Mucosa of rectum (tissue), 2 donors: ENCODE results near the gene MYBBP1A.

Experiments used
- H3K27ac ChIP-seq, 2 donors: one replicate each; pipeline ENCODE4 v1.7.0; 2013; ENCODE audit warnings: inconsistent platforms in 2 of 2, low read depth in 2 of 2, low read length in 2 of 2
- H3K27me3 ChIP-seq, 2 donors: one replicate each; pipeline ENCODE4 v1.7.0; 2013; ENCODE audit warnings: low read length in 2 of 2; ENCODE audit not compliant: control insufficient read depth in 2 of 2, insufficient read depth in 2 of 2
- H3K36me3 ChIP-seq, 2 donors: one replicate each; pipeline ENCODE4 v1.7.0; 2013; ENCODE audit warnings: low read length in 2 of 2; ENCODE audit not compliant: control insufficient read depth in 2 of 2, insufficient read depth in 2 of 2
- H3K4me1 ChIP-seq, 2 donors: one replicate each; pipeline ENCODE4 v1.7.0; 2013; ENCODE audit warnings: low read length in 2 of 2, mild to moderate bottlenecking in 1 of 2; ENCODE audit not compliant: control insufficient read depth in 2 of 2, insufficient read depth in 2 of 2
- H3K4me3 ChIP-seq, 2 donors: one replicate each; pipeline ENCODE4 v1.7.0; 2013; ENCODE audit warnings: low read length in 2 of 2
- H3K9ac ChIP-seq, 2 donors: one replicate each; pipeline ENCODE4 v1.7.0; 2013; ENCODE audit warnings: low read length in 2 of 2, low read depth in 1 of 2, mild to moderate bottlenecking in 1 of 2
- H3K9me3 ChIP-seq, 2 donors: one replicate each; pipeline ENCODE4 v1.7.0; 2013; ENCODE audit warnings: low read length in 2 of 2; ENCODE audit not compliant: control insufficient read depth in 2 of 2
- donor health status: healthy.
- donor health status: Normal muscosa, but diverticular disease.

MYBBP1A gene

GRCh38 chr17:4550534-4551039 lies 4.6 kb downstream of the MYBBP1A start:
- no peak overlapping the region for H3K9ac ChIP-seq
- peaks cover 55 to 62% of the 10 kb centered on the region in 2 donors for H3K36me3 ChIP-seq
- no peak overlapping the region for H3K4me3 ChIP-seq
- no peak overlapping the region for H3K27ac ChIP-seq
- H3K27me3 ChIP-seq, result no peaks in the 10 kb centered on the region
- peaks cover 15 to 16% of the 10 kb centered on the region in 2 donors for H3K4me1 ChIP-seq
- H3K9me3 ChIP-seq, result no peaks in the 10 kb centered on the region

- Histone ChIP-seq H3K36me3 (peaks cover 55 to 66% of the 10 kb centered on the region in 2 donors), H3K27me3 (no peaks in the 10 kb centered on the region)
These were observed 5.2 kb downstream of the MYBBP1A start for GRCh38 chr17:4549781-4550533.

GRCh38 chr17:4548721-4549531 lies 6.3 kb downstream of the MYBBP1A start:
- Histone ChIP-seq H3K27me3 (no peaks in the 10 kb centered on the region), H3K27ac (no peak overlapping the region), H3K4me1 (peaks cover 3 to 4% of the 10 kb centered on the region in 2 donors), H3K36me3 (peaks cover 55 to 67% of the 10 kb centered on the region in 2 donors), H3K9ac (no peak overlapping the region), H3K9me3 (no peaks in the 10 kb centered on the region), H3K4me3 (no peak overlapping the region)

More at GRCh38 chr17:4549781-4550533, 5.2 kb downstream of the MYBBP1A start:
- Histone ChIP-seq H3K9me3 (no peaks in the 10 kb centered on the region), H3K9ac (no peak overlapping the region), H3K4me1 (peaks cover 14% of the 10 kb centered on the region in 2 donors), H3K4me3 (no peak overlapping the region), H3K27ac (no peak overlapping the region)

- Histone ChIP-seq H3K9me3 (no peaks in the 10 kb centered on the region), H3K4me3 (no peak overlapping the region), H3K36me3 (peaks cover 53 to 73% of the 10 kb centered on the region in 2 donors), H3K27ac (no peak overlapping the region), H3K27me3 (no peaks in the 10 kb centered on the region), H3K4me1 (no peaks in the 10 kb centered on the region), H3K9ac (no peak overlapping the region)
These were observed 7.1 kb downstream of the MYBBP1A start for GRCh38 chr17:4548061-4548461.

GRCh38 chr17:4547118-4547906 lies 7.9 kb downstream of the MYBBP1A start:
- no peak overlapping the region for H3K9ac ChIP-seq
- H3K4me1 ChIP-seq, result no peaks in the 10 kb centered on the region
- H3K27me3 ChIP-seq, result no peaks in the 10 kb centered on the region
- no peaks in the 10 kb centered on the region for H3K9me3 ChIP-seq
- H3K36me3 ChIP-seq, result peaks cover 57 to 76% of the 10 kb centered on the region in 2 donors
- H3K4me3 ChIP-seq, result no peak overlapping the region
- H3K27ac ChIP-seq, result no peak overlapping the region

GRCh38 chr17:4545217-4545951 lies 9.8 kb downstream of the MYBBP1A start:
- Histone ChIP-seq H3K9me3 (no peaks in the 10 kb centered on the region), H3K36me3 (peaks cover 53 to 77% of the 10 kb centered on the region in 2 donors), H3K27ac (no peak overlapping the region), H3K4me3 (no peak overlapping the region), H3K9ac (no peak overlapping the region), H3K4me1 (peaks cover 0 to 3% of the 10 kb centered on the region in 2 donors), H3K27me3 (no peaks in the 10 kb centered on the region)

GRCh38 chr17:4544951-4545216 lies 10.3 kb downstream of the MYBBP1A start:
- Histone ChIP-seq H3K9me3 (no peaks in the 10 kb centered on the region), H3K36me3 (peaks cover 53 to 76% of the 10 kb centered on the region in 2 donors), H3K9ac (no peak overlapping the region), H3K27me3 (no peaks in the 10 kb centered on the region), H3K27ac (no peak overlapping the region), H3K4me3 (no peak overlapping the region), H3K4me1 (peaks cover 0 to 4% of the 10 kb centered on the region in 2 donors)

GRCh38 chr17:4544135-4544950 lies 10.8 kb downstream of the MYBBP1A start:
- no peak overlapping the region for H3K9ac ChIP-seq
- peaks cover 0 to 4% of the 10 kb centered on the region in 2 donors for H3K4me1 ChIP-seq
- no peaks in the 10 kb centered on the region for H3K27me3 ChIP-seq
- peaks cover 51 to 77% of the 10 kb centered on the region in 2 donors for H3K36me3 ChIP-seq
- no peaks in the 10 kb centered on the region for H3K9me3 ChIP-seq
- H3K4me3 ChIP-seq, result no peak overlapping the region
- H3K27ac ChIP-seq, result no peak overlapping the region

- peaks cover 0 to 4% of the 10 kb centered on the region in 2 donors for H3K4me1 ChIP-seq
- no peaks in the 10 kb centered on the region for H3K9me3 ChIP-seq
- no peak overlapping the region for H3K27ac ChIP-seq
- H3K27me3 ChIP-seq, result no peaks in the 10 kb centered on the region
- H3K9ac ChIP-seq, result no peak overlapping the region
- H3K4me3 ChIP-seq, result no peak overlapping the region
- H3K36me3 ChIP-seq, result peaks cover 44 to 69% of the 10 kb centered on the region in 2 donors
These were observed 11.6 kb downstream of the MYBBP1A start for GRCh38 chr17:4543557-4544026.
